ENCODE data around the gene OR4K15.
"Not testable (repeated sequence)": the region's sequence is repeated elsewhere in the genome, so short reads cannot be mapped to it uniquely, and the experiment has no call there.

Gene OR4K15, protein sequence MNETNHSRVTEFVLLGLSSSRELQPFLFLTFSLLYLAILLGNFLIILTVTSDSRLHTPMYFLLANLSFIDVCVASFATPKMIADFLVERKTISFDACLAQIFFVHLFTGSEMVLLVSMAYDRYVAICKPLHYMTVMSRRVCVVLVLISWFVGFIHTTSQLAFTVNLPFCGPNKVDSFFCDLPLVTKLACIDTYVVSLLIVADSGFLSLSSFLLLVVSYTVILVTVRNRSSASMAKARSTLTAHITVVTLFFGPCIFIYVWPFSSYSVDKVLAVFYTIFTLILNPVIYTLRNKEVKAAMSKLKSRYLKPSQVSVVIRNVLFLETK

DNA sequence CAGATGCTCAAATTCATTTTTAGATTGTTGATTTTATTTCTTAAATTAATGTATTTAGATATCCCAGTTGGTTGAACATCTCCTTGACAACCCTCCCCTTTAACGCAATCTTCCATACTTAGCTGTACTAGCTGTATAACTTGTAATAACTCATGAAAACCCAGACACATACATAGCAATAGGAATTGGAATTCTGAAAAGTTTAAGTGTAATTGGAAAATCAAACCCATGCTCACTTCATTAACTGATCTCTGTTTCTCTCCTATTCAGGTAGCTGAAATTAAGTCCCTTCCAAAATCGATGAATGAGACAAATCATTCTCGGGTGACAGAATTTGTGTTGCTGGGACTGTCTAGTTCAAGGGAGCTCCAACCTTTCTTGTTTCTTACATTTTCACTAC is at the start of gene OR4K15:
TSS of gene OR4K15 (plus strand) at position 301 of the 400 bp plus-strand sequence. CDS start at position 301, 0 bp downstream.
- DNase-seq: no peak

DNA sequence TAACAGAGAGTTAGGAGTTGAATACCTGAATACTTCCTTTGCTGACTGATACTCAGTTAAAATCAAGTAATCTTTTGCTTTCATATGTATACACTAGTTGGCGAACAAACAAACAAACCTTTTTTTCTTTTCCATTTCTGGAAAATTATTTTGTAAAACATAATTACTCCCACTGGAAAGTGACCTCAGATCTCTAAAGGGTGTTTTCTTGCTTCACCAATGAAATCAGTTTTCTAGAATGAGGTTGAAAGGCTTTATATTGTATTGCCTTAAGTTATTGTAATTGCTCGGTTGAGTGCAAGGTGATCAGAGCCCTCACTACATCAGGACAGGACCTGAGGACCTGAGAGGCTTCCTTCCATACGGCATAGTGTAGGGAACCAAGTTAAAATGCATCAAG is 44.8 kb upstream of the OR4K15 start, which contains the start of gene OR4K1:
TSS of gene OR4K1 (plus strand) at position 301 of the 400 bp plus-strand sequence. CDS start 4,750 bp downstream, outside the sequence.
- DNase-seq: no peak

DNA sequence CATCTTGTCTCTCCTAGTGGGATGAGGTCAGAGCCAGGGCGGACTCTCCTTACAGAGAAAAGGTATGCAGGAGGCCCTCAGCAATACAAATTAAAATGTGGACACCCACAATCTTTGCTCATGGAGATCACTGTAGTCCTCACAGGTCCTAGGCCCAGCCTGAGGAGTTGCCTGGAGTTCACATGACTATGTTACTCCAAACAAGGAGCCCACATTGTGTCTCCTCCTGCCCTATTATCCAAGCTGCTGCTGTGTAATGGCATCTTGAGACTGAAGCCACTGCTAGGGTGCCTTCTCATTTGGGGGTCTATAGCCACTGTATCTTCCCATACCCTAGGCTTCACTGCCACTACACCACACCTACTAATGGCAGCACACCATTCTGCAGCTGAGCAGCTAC is 33.7 kb upstream of the OR4K15 start:
- no peak for DNase-seq

DNA sequence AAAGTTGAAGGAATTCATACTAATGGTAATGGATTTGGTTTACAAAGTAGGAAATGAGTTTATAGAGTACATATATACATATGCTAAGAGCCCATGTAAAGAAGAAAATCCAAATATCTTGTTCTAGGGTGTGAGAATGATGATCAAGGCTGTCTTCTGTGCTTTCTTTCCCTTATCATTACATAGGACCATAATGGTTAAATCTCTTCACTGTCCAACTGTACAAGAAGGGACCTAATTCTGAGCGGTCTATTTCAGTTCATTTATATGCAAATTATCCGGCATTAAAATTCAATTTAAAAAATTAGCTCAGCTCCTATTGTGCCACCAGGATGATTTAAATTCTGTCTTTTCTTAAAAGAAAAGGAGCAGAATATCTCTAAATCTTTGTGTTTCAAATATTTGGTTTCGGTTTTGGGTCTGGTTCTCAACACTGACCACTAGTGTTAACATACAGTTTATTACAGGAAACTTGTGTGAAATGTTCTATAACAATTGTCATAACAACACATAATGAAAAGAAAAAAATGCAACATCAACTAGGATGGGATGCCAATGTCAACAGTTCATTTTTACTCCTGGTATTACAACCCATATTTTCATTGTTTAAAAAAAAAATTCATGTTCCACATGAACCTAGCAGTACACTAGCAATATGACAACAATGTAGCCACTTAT is 27.8 kb upstream of the OR4K15 start:
- DNase-seq: no peak

DNA sequence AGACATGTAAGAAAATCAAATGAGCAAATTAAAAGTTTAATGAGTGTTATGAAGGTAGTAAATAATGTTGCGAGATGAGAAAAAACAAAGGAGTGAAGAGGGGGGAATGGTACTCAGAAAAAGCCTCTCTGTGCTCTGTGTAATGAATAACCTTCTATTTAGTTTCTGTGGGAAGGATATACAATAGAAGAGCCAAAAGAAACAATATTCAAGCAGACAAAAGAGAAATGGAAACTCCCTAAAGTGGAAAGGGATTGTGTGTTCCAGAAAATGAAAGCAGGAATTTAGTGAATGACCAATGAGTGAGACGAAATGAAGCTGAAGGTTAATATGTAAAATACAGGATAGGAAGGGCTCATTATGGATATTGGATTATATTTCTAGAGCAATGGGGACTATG is 26.2 kb upstream of the OR4K15 start:
- peak; percentile 94 for DNase-seq

DNA sequence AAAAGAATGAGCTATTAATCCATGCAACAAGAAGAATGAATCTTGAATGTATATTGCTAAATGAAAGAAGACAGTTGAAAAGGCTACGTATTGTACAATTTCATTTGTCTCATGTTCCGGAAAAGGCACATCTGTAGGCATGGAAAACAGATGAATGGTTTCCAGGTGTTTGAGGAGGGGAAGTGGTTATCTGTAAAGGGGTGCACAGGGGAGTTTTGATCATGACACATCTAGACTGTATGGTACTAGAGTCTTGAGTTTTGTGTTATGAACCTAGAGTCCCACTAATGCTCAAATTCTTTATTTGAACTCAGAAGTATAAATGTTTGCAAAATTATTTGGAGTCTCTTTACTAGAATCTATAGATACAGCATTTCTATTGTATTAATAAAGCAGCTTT is 5.7 kb upstream of the OR4K15 start:
- not testable (repeated sequence) for DNase-seq

DNA sequence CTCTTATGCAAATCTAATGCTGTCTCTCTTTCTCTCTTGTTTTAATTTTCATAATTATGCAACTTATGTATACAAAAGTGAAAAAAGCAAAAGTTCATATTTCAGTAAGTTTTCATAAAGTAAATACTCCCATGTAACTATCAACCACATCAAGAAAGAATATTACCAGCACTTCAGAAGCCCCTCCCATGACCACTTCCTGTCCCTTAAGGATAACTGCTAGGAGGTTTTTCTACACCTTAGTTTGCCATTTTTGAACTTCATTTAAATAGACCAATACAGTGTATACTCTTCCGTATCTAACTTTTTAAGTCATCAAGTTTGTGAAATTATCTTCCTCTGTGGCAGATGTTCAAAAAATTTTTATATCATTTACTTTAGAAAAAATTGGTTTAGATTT is 547 bp upstream of the OR4K15 start:
- no peak for DNase-seq

DNA sequence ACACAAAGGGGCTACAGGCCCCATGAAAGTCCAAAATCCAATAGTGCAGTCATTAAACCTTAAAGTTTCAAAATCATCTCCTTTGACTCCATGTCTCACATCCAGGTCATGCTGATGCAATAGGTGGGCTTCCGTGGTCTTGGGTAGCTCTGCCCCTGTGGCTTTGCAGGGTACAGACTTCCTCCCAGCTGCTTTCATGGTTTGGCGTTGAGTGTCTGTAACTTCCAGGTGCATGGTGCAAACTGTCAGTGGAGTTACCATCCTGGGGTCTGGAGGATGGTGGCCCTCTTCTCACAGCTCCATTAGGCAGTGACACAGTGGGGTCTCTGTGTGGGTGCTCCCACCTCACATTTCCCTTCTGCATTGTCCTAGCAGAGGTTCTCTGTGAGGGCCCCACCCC is 18.0 kb downstream of the OR4K15 start:
- no peak for DNase-seq

DNA sequence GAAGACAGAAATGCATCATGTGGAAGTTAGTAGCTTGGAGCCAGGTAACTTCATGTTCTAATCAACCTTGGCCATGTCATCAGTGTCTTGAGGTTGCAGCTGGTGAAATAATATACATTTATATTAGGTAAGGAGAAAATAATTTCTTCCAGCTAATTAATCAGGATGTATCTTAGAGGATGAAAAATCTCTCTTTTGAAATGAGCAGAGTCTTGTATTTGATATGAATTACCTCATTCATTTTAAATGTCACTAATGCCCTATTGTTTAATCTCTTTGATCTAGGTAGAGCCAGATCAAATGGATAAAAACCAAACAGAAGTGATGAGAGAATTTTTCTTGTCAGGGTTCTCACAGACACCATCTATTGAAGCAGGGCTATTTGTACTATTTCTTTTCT is 26.5 kb downstream of the OR4K15 start, which contains the start of gene OR4Q2:
TSS of gene OR4Q2 (plus strand) at position 301 of the 400 bp plus-strand sequence.
- DNase-seq: no peak

DNA sequence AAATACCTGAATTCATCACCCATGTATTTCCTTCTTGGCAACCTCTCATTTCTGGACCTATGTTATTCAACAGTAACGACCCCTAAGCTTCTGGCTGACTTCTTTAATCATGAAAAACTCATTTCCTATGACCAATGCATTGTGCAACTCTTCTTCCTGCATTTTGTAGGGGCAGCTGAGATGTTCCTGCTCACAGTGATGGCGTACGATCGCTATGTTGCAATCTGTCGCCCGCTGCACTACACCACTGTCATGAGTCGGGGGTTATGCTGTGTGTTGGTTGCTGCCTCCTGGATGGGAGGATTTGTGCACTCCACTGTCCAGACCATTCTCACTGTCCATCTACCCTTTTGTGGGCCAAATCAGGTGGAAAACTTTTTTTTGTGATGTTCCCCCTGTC is 26.9 kb downstream of the OR4K15 start:
- DNase-seq: no peak

DNA sequence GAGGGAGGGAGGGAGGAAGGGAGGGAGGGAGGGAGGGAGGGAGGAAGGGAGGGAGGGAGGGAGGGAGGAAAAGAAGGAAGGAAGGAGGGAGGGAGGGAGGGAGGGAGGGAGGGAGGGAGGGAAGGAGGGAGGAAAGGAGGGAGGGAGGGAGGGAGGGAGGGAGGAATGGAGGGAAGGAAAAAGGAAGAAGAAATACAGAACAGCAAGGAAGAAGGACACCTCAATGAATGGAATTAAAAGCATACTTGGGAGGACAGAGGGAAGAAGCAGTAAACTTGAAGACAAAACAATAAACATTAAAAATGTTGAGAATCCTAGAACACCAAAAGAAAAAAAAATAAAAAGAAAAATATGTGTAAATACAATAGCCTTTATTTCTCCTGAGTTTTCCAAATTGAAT is 32.8 kb downstream of the OR4K15 start:
- DNase-seq: no peak

DNA sequence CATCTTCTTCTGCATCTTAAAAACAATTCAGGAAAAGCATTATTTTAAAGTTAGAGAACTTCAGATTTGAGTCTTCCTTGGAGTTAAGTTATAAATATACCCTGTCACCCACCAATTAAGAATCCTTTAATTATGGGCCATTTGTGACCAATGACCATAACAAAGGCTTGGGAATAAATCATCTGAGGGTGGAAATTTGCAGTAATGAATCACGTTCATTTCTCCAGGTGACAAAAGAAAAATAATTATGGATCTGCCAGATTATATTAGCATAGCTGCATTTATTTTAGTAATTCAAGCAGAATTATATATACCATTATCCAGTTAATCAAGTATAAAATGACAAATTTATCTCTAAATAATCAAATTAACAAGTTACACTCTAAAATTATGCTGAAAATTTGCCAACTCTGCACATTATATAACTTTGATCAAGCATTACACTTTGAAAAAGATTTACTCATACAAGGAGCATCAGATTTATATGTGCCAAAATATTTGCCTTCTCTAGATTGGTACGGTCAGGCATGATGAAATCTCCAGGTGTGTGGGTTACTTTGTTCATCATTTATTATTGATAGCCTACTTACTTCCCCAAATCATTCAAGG is 44.0 kb downstream of the OR4K15 start, which contains the start of gene OR4K14:
TSS of gene OR4K14 (minus strand) at position 51 of the 609 bp plus-strand sequence. CDS start 4,114 bp downstream, outside the sequence.
- DNase-seq: no peak
